EH (cell line): ENCODE measurements around the gene ATRX.
"Not testable (repeated sequence)": the region's sequence is repeated elsewhere in the genome, so short reads cannot be mapped to it uniquely, and the experiment has no call there.

ENCODE experiments used
- DNase-seq: peaks from one replicate; pipeline ENCODE4 v3.0.0-alpha.2; 2015; ENCODE audit warnings: low read depth

ATRX gene

GRCh38 chrX:77785486-77786364 lies at the start of gene ATRX:
Gene ATRX (minus strand): TSS chrX:77786216. CDS start chrX:77786001, 215 bp downstream.
- peak; percentile 84 for DNase-seq

- DNase-seq: not testable (repeated sequence)
These were observed 45.5 kb upstream of the ATRX start for GRCh38 chrX:77831544-77831943.

- DNase-seq: not testable (repeated sequence)
These were observed 36.0 kb upstream of the ATRX start for GRCh38 chrX:77821989-77822388.

- no peak for DNase-seq
These were observed 34.2 kb upstream of the ATRX start for GRCh38 chrX:77820091-77820727.

- no peak for DNase-seq
These were observed 28.2 kb upstream of the ATRX start for GRCh38 chrX:77814210-77814609.

GRCh38 chrX:77802201-77802600 lies 16.2 kb upstream of the ATRX start:
- DNase-seq: no peak

GRCh38 chrX:77795124-77795523 lies 9.1 kb upstream of the ATRX start:
- no peak for DNase-seq

GRCh38 chrX:77793946-77794345 lies 7.9 kb upstream of the ATRX start:
- no peak for DNase-seq

- peak; percentile 16 for DNase-seq
These were observed 2.0 kb upstream of the ATRX start for GRCh38 chrX:77788050-77788449.

- no peak for DNase-seq
These were observed 307 bp upstream of the ATRX start for GRCh38 chrX:77786365-77786680.

- no peak for DNase-seq
These were observed 6.3 kb downstream of the ATRX start for GRCh38 chrX:77779695-77780094.

GRCh38 chrX:77776659-77777058 lies 9.4 kb downstream of the ATRX start:
- no peak for DNase-seq

- DNase-seq: no peak
These were observed 14.4 kb downstream of the ATRX start for GRCh38 chrX:77771601-77772000.

- no peak for DNase-seq
These were observed 17.2 kb downstream of the ATRX start for GRCh38 chrX:77768787-77769186.

- DNase-seq: not testable (repeated sequence)
These were observed 19.8 kb downstream of the ATRX start for GRCh38 chrX:77766212-77766611.

GRCh38 chrX:77755561-77755960 lies 30.5 kb downstream of the ATRX start:
- DNase-seq: no peak

GRCh38 chrX:77753942-77754341 lies 32.1 kb downstream of the ATRX start:
- not testable (repeated sequence) for DNase-seq

- peak; percentile 71 for DNase-seq
These were observed 36.3 kb downstream of the ATRX start for GRCh38 chrX:77749695-77750094.

GRCh38 chrX:77743720-77744119 lies 42.3 kb downstream of the ATRX start:
- peak; percentile 66 for DNase-seq

GRCh38 chrX:77742788-77743476 lies 43.1 kb downstream of the ATRX start:
- peak; percentile 8 for DNase-seq

GRCh38 chrX:77740376-77740905 lies 45.6 kb downstream of the ATRX start:
- DNase-seq: no peak

GRCh38 chrX:77733342-77733741 lies 52.7 kb downstream of the ATRX start:
- no peak for DNase-seq
